ENCODE results near the gene SERINC5.

- TF ChIP-seq CTCF (conservative IDR thresholded peaks at IDR 0.05; ENCODE audit: low read length): no peak
- no peak for TF ChIP-seq EZH2phosphoT487 (IDR thresholded peaks at IDR 0.05; ENCODE audit: borderline replicate concordance)
Measured at GRCh38 chr5:80067016-80067415, 188.8 kb downstream of the SERINC5 start.
